ENCODE measurements around the gene SLC25A12. TPM values are rescaled to one million over a fixed set of nuclear protein-coding genes. Genes with fewer than 3 reads are reported as not detected.

SLC25A12 gene
- total RNA-seq, 1 donor from 2014 or later = 16.5 TPM

DNA sequence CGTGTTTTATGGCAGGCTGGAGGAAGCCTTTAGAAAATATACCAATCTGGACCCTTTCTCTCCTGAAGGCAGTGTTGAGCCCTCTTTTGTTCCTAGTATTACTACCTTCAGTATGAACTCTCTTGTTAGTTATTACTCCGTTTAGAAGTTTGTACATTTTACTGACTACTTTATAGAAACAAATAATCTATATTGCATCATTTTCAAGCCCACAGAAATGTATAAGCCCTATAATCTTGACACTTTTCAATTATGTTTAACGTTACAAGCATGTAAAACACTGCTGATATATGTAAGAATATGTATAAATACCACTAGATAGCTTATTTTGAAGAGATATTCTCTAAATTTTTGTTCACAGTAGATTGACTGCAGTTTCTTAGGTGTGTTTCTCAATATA is 64.0 kb downstream of the SLC25A12 start:
- Mint-ChIP-seq H3K27me3 (ENCODE audit: unreplicated experiment) (no peaks in the 10 kb centered on the region), H3K4me3 (ENCODE audit: unreplicated experiment) (no peak overlapping the region), H3K4me1 (ENCODE audit: unreplicated experiment) (peaks cover 9% of the 10 kb centered on the region), H3K36me3 (ENCODE audit: unreplicated experiment) (peaks cover 77% of the 10 kb centered on the region), H3K27ac (ENCODE audit: unreplicated experiment) (no peak overlapping the region), H3K9me3 (ENCODE audit: unreplicated experiment) (peaks cover 8% of the 10 kb centered on the region)
- no peak for DNase-seq (ENCODE audit: extremely low spot score, unreplicated experiment)
- TF ChIP-seq, protein P1, sequence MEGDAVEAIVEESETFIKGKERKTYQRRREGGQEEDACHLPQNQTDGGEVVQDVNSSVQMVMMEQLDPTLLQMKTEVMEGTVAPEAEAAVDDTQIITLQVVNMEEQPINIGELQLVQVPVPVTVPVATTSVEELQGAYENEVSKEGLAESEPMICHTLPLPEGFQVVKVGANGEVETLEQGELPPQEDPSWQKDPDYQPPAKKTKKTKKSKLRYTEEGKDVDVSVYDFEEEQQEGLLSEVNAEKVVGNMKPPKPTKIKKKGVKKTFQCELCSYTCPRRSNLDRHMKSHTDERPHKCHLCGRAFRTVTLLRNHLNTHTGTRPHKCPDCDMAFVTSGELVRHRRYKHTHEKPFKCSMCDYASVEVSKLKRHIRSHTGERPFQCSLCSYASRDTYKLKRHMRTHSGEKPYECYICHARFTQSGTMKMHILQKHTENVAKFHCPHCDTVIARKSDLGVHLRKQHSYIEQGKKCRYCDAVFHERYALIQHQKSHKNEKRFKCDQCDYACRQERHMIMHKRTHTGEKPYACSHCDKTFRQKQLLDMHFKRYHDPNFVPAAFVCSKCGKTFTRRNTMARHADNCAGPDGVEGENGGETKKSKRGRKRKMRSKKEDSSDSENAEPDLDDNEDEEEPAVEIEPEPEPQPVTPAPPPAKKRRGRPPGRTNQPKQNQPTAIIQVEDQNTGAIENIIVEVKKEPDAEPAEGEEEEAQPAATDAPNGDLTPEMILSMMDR (IDR thresholded peaks at IDR 0.05) = no peak

DNA sequence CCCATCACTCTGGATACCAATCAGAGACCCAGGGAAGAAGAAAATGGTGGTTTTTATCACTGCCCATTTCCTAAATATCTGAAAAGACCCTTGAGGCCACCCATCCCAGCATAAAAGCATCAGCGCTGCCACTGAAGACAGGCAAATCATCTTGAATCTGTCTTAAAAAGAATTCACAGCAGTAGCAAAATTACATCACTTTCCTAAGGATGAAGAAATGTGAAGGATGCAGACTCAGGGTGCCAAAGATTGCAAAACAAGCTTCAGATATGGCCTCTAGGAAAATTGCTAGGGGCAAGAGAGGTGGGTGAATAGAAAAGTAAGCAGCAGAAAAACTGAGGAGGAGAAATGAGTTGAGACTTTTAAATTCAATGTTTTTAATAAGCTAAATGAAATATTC is 70.0 kb downstream of the SLC25A12 start:
- Mint-ChIP-seq H3K27ac (ENCODE audit: unreplicated experiment) (no peak overlapping the region), H3K4me1 (ENCODE audit: unreplicated experiment) (peaks cover 13% of the 10 kb centered on the region), H3K36me3 (ENCODE audit: unreplicated experiment) (peaks cover 31% of the 10 kb centered on the region), H3K4me3 (ENCODE audit: unreplicated experiment) (no peak overlapping the region), H3K27me3 (ENCODE audit: unreplicated experiment) (no peaks in the 10 kb centered on the region), H3K9me3 (ENCODE audit: unreplicated experiment) (no peaks in the 10 kb centered on the region)
- TF ChIP-seq, protein P1 (IDR thresholded peaks at IDR 0.05) = no peak
- no peak for DNase-seq (ENCODE audit: extremely low spot score, unreplicated experiment)

DNA sequence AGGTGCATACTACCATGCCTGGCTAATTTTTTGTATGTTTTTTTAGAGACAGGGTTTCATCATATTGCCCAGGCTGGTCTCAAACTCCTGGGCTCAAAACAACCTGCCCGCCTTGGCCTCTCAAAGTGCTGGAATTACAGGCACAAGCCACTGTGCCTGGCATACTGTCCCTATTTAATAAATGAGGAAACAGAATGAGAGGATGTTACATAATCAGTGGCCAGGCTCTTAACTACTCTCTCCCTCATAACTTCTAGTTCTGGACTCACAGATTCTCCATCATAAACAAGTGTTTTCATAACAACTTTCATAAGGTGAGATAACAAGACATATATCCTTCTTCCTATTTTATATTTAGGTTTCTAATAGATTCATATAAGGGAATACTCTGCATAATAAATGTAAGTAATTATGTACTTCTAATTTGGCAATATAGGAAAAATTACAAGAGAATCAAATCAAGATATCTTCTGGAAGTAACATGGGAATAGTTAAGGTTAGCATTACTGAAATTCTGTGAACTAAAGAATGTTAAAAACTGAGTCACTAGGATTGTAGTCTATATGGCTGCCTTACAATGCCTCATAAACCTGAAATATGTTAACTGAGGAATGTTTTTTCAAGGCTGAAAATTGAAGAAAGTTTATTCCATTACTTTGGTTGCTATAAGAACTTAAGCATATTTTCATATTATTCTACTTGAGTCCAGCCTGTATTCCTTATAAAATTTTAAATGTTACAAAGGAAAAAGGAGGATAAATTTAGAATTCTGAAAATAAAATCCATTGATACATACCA is 71.3 kb downstream of the SLC25A12 start:
- TF ChIP-seq, protein P1 (IDR thresholded peaks at IDR 0.05) = no peak
- H3K4me1 Mint-ChIP-seq (ENCODE audit: unreplicated experiment) = peaks cover 17% of the 10 kb centered on the region
- H3K36me3 Mint-ChIP-seq (ENCODE audit: unreplicated experiment) = peaks cover 21% of the 10 kb centered on the region
- H3K27ac Mint-ChIP-seq (ENCODE audit: unreplicated experiment) = no peak overlapping the region
- no peaks in the 10 kb centered on the region for H3K9me3 Mint-ChIP-seq (ENCODE audit: unreplicated experiment)
- no peak overlapping the region for H3K4me3 Mint-ChIP-seq (ENCODE audit: unreplicated experiment)
- H3K27me3 Mint-ChIP-seq (ENCODE audit: unreplicated experiment) = no peaks in the 10 kb centered on the region
- DNase-seq (ENCODE audit: extremely low spot score, unreplicated experiment) = no peak

DNA sequence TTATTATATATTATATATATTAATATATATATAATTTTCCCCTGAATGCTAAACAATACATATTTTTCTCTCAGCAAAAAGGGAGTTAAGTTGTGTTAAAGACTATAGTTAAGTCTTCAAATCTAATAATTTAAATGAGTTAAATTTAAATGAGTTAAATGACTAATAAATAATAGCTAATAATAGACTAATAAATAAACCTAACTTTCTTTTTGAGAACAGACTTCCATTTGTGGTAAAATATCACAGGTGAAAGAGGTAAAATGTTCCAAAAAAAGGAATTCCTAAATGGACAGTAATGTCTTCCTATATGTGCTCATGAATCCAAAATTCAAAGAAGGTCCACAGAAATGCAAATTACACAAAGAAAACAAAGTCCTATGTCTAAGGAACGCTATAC is 74.6 kb downstream of the SLC25A12 start:
- Mint-ChIP-seq H3K4me3 (ENCODE audit: unreplicated experiment) (no peak overlapping the region), H3K4me1 (ENCODE audit: unreplicated experiment) (peaks cover 17% of the 10 kb centered on the region), H3K9me3 (ENCODE audit: unreplicated experiment) (no peaks in the 10 kb centered on the region), H3K27me3 (ENCODE audit: unreplicated experiment) (no peaks in the 10 kb centered on the region), H3K27ac (ENCODE audit: unreplicated experiment) (no peak overlapping the region), H3K36me3 (ENCODE audit: unreplicated experiment) (peaks cover 4% of the 10 kb centered on the region)
- TF ChIP-seq, protein P1 (IDR thresholded peaks at IDR 0.05) = no peak
- DNase-seq (ENCODE audit: extremely low spot score, unreplicated experiment) = no peak

DNA sequence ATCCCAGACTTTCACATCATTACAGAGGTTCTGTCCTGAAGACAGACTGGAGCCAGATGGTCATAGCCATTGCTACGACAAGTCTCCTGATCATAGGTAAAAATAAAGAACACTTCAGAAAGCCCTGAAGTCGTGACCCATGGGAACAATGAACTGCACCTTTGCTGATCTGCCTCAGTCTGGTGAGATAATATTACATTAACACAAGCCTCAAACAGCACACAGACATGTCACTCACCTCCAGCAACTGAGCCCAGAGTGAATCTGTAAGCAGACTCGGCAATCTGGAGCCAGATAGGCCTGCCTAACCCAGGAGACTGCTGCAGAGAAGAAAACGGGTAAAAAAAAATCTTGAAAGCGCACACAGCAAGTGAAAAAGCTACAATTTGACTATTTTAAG is 79.2 kb downstream of the SLC25A12 start:
- DNase-seq (ENCODE audit: extremely low spot score, unreplicated experiment) = no peak
- H3K9me3 Mint-ChIP-seq (ENCODE audit: unreplicated experiment) = no peaks in the 10 kb centered on the region
- H3K27me3 Mint-ChIP-seq (ENCODE audit: unreplicated experiment) = no peaks in the 10 kb centered on the region
- peaks cover 2% of the 10 kb centered on the region for H3K36me3 Mint-ChIP-seq (ENCODE audit: unreplicated experiment)
- H3K4me1 Mint-ChIP-seq (ENCODE audit: unreplicated experiment) = peaks cover 14% of the 10 kb centered on the region
- TF ChIP-seq, protein P1 (IDR thresholded peaks at IDR 0.05) = no peak
- no peak overlapping the region for H3K27ac Mint-ChIP-seq (ENCODE audit: unreplicated experiment)
- no peak overlapping the region for H3K4me3 Mint-ChIP-seq (ENCODE audit: unreplicated experiment)

Data from osteocyte (in vitro differentiated cells).